MCF 10A (cell line): Measurements from ENCODE around the gene PRKACG. TPM values are rescaled to one million over a fixed set of nuclear protein-coding genes. Genes with fewer than 3 reads are reported as not detected.

Source experiments
- BruUV-seq: library from RNA; stranded (reverse); fragments of 400-500 nt; replicated peaks from 2 replicates; lab custom pipeline; 2021; lab: Mats Ljungman, UMichigan
- CTCF ChIA-PET: fragments of 300-600 bp; sonication (Branson Sonifier 250); formaldehyde crosslinking; extraction: SDS; loops from one replicate; lab custom pipeline; 2021; ENCODE audit warnings: antibody characterized with exemption, inconsistent platforms; lab: Yijun Ruan, JAX
- POLR2A ChIA-PET: fragments of 300-600, 350-650 bp; sonication (Branson Sonifier 250); formaldehyde crosslinking; extraction: SDS; loops from one replicate; lab custom pipeline; 2020; ENCODE audit warnings: antibody characterized with exemption, inconsistent platforms; lab: Yijun Ruan, JAX
- DNase-seq: peaks from one replicate; pipeline ENCODE4 v3.0.0-alpha.2; 2018; ENCODE audit not compliant: unreplicated experiment
- H3K27ac Mint-ChIP-seq: one replicate; pipeline ENCODE4 v1.8.0; 2022; ENCODE audit warnings: mild to moderate bottlenecking, low read depth, mixed read lengths; ENCODE audit not compliant: unreplicated experiment
- H3K27me3 Mint-ChIP-seq: one replicate; pipeline ENCODE4 v1.8.0; 2022; ENCODE audit warnings: mixed read lengths; ENCODE audit not compliant: insufficient read depth, unreplicated experiment
- H3K36me3 Mint-ChIP-seq: one replicate; pipeline ENCODE4 v1.8.0; 2022; ENCODE audit warnings: mild to moderate bottlenecking, moderate library complexity, mixed read lengths; ENCODE audit not compliant: insufficient read depth, unreplicated experiment
- H3K4me1 Mint-ChIP-seq: one replicate; pipeline ENCODE4 v1.8.0; 2022; ENCODE audit warnings: mixed read lengths; ENCODE audit not compliant: insufficient read depth, unreplicated experiment
- H3K4me3 Mint-ChIP-seq: one replicate; pipeline ENCODE4 v1.8.0; 2022; ENCODE audit warnings: mild to moderate bottlenecking, moderate library complexity, mixed read lengths; ENCODE audit not compliant: unreplicated experiment
- H3K9me3 Mint-ChIP-seq: one replicate; pipeline ENCODE4 v1.8.0; 2022; ENCODE audit warnings: mixed read lengths; ENCODE audit not compliant: unreplicated experiment
- intact Hi-C: fragments of 100-400 bp; cut with micrococcal nuclease; formaldehyde crosslinking; loops from 2 replicates; pipeline ENCODE4 v1.14.1; 2022
- total RNA-seq: library from RNA; stranded (reverse); gene quantifications from 2 replicates; pipeline ENCODE4 v1.2.3, GENCODE V29; 2022
- TF ChIP-seq, protein P1 (sequence below): fragments of 200-600 bp; IDR thresholded peaks from one replicate; pipeline ENCODE4 v1.8.0; 2022; ENCODE audit warnings: antibody characterized with exemption, mild to moderate bottlenecking; ENCODE audit not compliant: unreplicated experiment

The PRKACG gene
- total RNA-seq, 1 experiment from 2014 or later = not detected

DNA sequence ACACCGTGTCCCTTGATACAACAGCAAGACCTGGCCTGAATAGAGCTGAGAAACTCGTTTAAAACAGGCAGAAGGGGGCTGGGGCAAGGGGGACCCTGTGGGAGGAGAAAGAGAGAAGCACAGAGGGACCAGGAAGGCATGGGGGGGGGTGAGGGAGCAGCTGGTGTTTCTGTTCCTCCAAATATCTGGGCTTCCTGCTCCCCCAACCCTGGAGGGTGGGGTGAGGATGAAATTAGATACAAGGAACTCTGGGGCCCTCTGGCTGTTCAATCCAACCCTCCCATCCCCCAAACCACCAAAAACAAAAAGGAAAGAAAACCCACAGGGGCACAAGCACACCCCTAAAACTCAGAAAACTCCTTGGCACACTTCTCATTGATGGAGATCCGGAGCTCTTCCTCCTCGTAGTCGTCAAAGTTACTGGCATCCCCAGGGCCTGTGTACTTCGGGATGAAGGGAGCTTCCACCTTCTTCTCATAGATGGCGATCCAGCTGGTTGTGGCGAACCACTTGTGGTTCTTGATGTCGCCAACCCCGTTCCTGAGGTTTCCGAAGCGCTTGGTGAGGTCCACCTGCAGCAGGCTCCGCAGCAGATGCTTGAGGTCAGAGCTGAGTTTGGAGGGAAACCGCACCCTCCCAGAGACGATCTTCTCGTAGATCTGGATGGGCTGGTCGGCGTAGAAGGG is 1.1 kb downstream of the PRKACG start:
- DNase-seq = no peak
- ChIA-PET CTCF (interaction anchor here (0.6 to 2.7 kb wide), 5 partner anchors 11 to 673 kb away, joined by 3 to 14 read pairs (median 4); no protein-coding TSS in a partner anchor), POLR2A (no interaction called here)
- H3K27me3 Mint-ChIP-seq = peaks cover 43% of the 10 kb centered on the region
- H3K9me3 Mint-ChIP-seq = no peaks in the 10 kb centered on the region
- intact Hi-C loops = no loop called here
- H3K4me3 Mint-ChIP-seq = no peak overlapping the region
- H3K27ac Mint-ChIP-seq = peak overlapping the region; percentile 63
- no TSS peak for BruUV-seq
- no peaks in the 10 kb centered on the region for H3K36me3 Mint-ChIP-seq
- TF ChIP-seq, protein P1, sequence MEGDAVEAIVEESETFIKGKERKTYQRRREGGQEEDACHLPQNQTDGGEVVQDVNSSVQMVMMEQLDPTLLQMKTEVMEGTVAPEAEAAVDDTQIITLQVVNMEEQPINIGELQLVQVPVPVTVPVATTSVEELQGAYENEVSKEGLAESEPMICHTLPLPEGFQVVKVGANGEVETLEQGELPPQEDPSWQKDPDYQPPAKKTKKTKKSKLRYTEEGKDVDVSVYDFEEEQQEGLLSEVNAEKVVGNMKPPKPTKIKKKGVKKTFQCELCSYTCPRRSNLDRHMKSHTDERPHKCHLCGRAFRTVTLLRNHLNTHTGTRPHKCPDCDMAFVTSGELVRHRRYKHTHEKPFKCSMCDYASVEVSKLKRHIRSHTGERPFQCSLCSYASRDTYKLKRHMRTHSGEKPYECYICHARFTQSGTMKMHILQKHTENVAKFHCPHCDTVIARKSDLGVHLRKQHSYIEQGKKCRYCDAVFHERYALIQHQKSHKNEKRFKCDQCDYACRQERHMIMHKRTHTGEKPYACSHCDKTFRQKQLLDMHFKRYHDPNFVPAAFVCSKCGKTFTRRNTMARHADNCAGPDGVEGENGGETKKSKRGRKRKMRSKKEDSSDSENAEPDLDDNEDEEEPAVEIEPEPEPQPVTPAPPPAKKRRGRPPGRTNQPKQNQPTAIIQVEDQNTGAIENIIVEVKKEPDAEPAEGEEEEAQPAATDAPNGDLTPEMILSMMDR = no peak
- no peaks in the 10 kb centered on the region for H3K4me1 Mint-ChIP-seq

DNA sequence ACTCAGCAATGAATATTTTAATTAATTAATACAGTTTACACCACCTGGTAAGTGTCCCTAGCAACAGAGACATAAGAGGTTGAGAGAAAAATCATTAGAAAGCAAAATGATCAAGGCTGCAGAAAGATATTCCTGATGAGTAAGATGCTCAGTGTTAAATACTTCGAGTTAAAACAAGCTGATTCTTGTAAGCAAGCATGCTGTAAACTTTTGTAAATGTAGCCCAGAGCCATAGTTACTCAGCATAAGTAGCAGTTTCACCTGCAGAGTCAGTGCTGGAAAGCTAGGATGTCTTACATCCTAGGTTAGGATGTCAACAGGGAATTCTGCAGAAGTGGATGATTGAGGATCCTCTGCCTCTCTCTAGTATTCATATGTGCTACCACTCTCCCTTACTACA is 4.2 kb downstream of the PRKACG start:
- no peak overlapping the region for H3K27ac Mint-ChIP-seq
- H3K36me3 Mint-ChIP-seq = no peaks in the 10 kb centered on the region
- no peak for DNase-seq
- intact Hi-C loops = no loop called here
- peaks cover 41% of the 10 kb centered on the region for H3K27me3 Mint-ChIP-seq
- ChIA-PET CTCF (interaction anchor here (0.7 to 2.4 kb wide), 6 partner anchors 10 to 503 kb away, joined by 3 to 14 read pairs (median 5); partner anchors contain the start of gene FXN), POLR2A (interaction anchor here (0.8 kb wide), 1 partner anchor 25 kb away, joined by 8 read pairs; the partner anchor contains the start of gene FXN)
- H3K4me3 Mint-ChIP-seq = no peak overlapping the region
- TF ChIP-seq, protein P1 = no peak
- no TSS peak for BruUV-seq
- peaks cover 3% of the 10 kb centered on the region for H3K4me1 Mint-ChIP-seq
- H3K9me3 Mint-ChIP-seq = no peaks in the 10 kb centered on the region

DNA sequence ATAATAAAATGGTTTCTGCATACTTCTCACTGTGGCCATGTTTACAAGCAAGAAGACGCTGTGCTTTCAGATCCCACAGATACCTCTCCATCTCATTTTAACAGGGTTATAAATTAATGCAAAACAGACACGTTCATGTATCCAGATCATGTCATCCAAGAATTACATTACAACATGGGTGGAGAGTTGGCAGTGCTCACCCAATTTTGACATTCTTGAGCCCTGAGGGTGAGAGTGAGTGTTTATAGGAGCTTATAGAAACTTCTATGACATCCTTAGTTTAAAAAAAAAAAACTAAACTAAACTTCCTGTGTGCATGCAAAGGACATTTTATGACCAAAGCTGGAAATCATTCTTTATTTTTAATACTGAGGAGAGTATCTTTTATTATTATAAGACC is 9.1 kb downstream of the PRKACG start:
- peak; percentile 64 for DNase-seq
- TF ChIP-seq, protein P1 = no peak
- ChIA-PET POLR2A (interaction anchor here (0.5 to 1.6 kb wide), 3 partner anchors 31 to 224 kb away, joined by 3 to 4 read pairs (median 3); partner anchors contain the start of gene FXN), CTCF (interaction anchor here (0.6 to 2.5 kb wide), 3 partner anchors 23 to 421 kb away, joined by 3 to 16 read pairs (median 13); no protein-coding TSS in a partner anchor)
- Mint-ChIP-seq H3K27ac (no peak overlapping the region), H3K36me3 (no peaks in the 10 kb centered on the region), H3K9me3 (no peaks in the 10 kb centered on the region), H3K27me3 (peaks cover 65% of the 10 kb centered on the region), H3K4me3 (no peak overlapping the region), H3K4me1 (peaks cover 6% of the 10 kb centered on the region)
- intact Hi-C loops = no loop called here
- BruUV-seq = no TSS peak

DNA sequence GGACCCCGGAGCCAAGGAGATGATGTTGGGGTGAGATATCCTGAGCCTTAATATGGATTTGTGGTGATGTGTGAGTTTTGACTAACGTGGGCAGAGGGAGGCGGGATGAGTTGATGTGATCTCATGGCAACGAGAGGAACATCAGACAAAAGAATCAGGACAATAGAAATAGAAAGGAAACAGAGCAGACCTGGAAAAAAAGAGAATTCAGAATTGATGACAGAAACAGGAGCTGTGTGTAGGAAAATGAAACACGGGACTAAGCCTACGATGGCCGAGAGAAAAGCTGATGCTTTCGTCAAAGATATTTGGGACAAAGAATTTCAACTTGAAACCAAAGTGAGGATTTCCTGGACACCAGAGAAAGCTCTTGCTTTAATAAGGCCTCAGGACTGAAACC is 10.9 kb downstream of the PRKACG start:
- ChIA-PET POLR2A (interaction anchor here (0.6 kb wide), 1 partner anchor 224 kb away, joined by 3 read pairs; no protein-coding TSS in a partner anchor), CTCF (interaction anchor here (0.9 to 10.2 kb wide), 6 partner anchors 9 to 495 kb away, joined by 3 to 66 read pairs (median 4); partner anchors contain the start of gene PIP5K1B)
- Mint-ChIP-seq H3K4me1 (peaks cover 6% of the 10 kb centered on the region), H3K36me3 (no peaks in the 10 kb centered on the region), H3K27me3 (peaks cover 73% of the 10 kb centered on the region), H3K27ac (no peak overlapping the region), H3K4me3 (no peak overlapping the region), H3K9me3 (no peaks in the 10 kb centered on the region)
- intact Hi-C loops = no loop called here
- no peak for DNase-seq
- TF ChIP-seq, protein P1 = no peak
- BruUV-seq = no TSS peak
